C4-2B (cell line): ENCODE results near the gene GAS2L1.

Experiments used
- H3K27ac ChIP-seq: fragments of 450-650 bp; 2 replicates; pipeline ENCODE4 v1.5.1; 2017
- CTCF ChIP-seq: fragments of 450-650 bp; conservative IDR thresholded peaks from 2 replicates; pipeline ENCODE4 v1.5.1; 2017; ENCODE audit warnings: mild to moderate bottlenecking
- ZFX ChIP-seq: fragments of 450-650 bp; IDR thresholded peaks from 2 replicates; pipeline ENCODE4 v1.6.1; 2017

GAS2L1 gene

GRCh38 chr22:29306175-29306834, at the start of gene GAS2L1:
GAS2L1 (plus strand) TSS chr22:29306650; CDS start chr22:29308106, 1,456 bp downstream.
- peak within 1 kb of the TSS; percentile 96 for H3K27ac ChIP-seq
- TF ChIP-seq ZFX: no peak
- peak; percentile 67 for TF ChIP-seq CTCF

- H3K27ac ChIP-seq: no peak overlapping the region
- TF ChIP-seq ZFX: no peak
- no peak for TF ChIP-seq CTCF
Observed at GRCh38 chr22:29257751-29258181, 48.7 kb upstream of the GAS2L1 start.

- TF ChIP-seq ZFX (no peak), CTCF (no peak)
- H3K27ac ChIP-seq: no peak overlapping the region
Observed at GRCh38 chr22:29258407-29259252, 47.8 kb upstream of the GAS2L1 start.

- no peak overlapping the region for H3K27ac ChIP-seq
- TF ChIP-seq ZFX: no peak
- no peak for TF ChIP-seq CTCF
Observed at GRCh38 chr22:29259253-29259899, 47.1 kb upstream of the GAS2L1 start.

GRCh38 chr22:29260031-29260560, 46.4 kb upstream of the GAS2L1 start:
- TF ChIP-seq ZFX: no peak
- TF ChIP-seq CTCF: no peak
- H3K27ac ChIP-seq: no peak overlapping the region

- no peak overlapping the region for H3K27ac ChIP-seq
- TF ChIP-seq CTCF: no peak
- no peak for TF ChIP-seq ZFX
Observed at GRCh38 chr22:29260601-29261315, 45.7 kb upstream of the GAS2L1 start.
